Keratinocyte (primary cell): ENCODE data around the gene MYO1D.

Source experiments
- CTCF ChIP-seq, 3 experiments: IDR thresholded peaks in 1 of 3; conservative IDR thresholded peaks in 1 of 3; optimal IDR thresholded peaks in 1 of 3; 2 replicates in 2 of 3; 3 replicates in 1 of 3; pipeline versions ENCODE3 to v1.5.1; 2011; ENCODE audit warnings: low read length in 3 of 3, mild to moderate bottlenecking in 3 of 3, moderate library complexity in 2 of 3, control low read depth in 1 of 3, inconsistent platforms in 1 of 3; ENCODE audit not compliant: insufficient read depth in 2 of 3; ENCODE audit errors: extremely low read depth in 1 of 3
- EZH2 ChIP-seq: IDR thresholded peaks from one replicate; pipeline ENCODE4 v1.6.1; 2012; ENCODE audit warnings: inconsistent platforms, mild to moderate bottlenecking, low read length, moderate library complexity

- TF ChIP-seq CTCF (optimal IDR thresholded peaks at IDR 0.05 in 1 of 3, IDR thresholded peaks at IDR 0.05 in 1 of 3, conservative IDR thresholded peaks at IDR 0.05 in 1 of 3; ENCODE audit: extremely low read depth in 1 of 3, insufficient read depth in 2 of 3, low read length in 3 of 3) = no peak
- no peak for TF ChIP-seq EZH2
Observed at GRCh38 chr17:32819035-32819434, 57.9 kb downstream of the MYO1D start.
